Caco-2 (cell line): ENCODE data around the gene TFB1M. TPM values are rescaled to one million over a fixed set of nuclear protein-coding genes. Genes with fewer than 3 reads are reported as not detected.

Source experiments
- BruUV-seq: library from RNA; stranded (reverse); fragments of 400-500 nt; replicated peaks from 2 replicates; lab custom pipeline; 2021; lab: Mats Ljungman, UMichigan
- CTCF ChIA-PET: fragments of 300-600 bp; sonication (Branson Sonifier 250); formaldehyde crosslinking; loops from one replicate; lab custom pipeline; 2022; ENCODE audit warnings: antibody characterized with exemption; lab: Charles Lee
- POLR2A ChIA-PET: fragments of 300-600 bp; sonication (Branson Sonifier 250); formaldehyde crosslinking; loops from one replicate; lab custom pipeline; 2022; ENCODE audit warnings: antibody characterized with exemption; lab: Charles Lee
- DNase-seq, 2 experiments: peaks; one replicate each; pipeline versions ENCODE4 v3.0.0 to v3.0.0-alpha.2; 2020 to 2022
- H3K27me3 ChIP-seq: replicated peaks from 2 replicates; pipeline ENCODE4 v1.6.0; 2011; ENCODE audit warnings: low read length; ENCODE audit not compliant: control insufficient read depth, insufficient read depth
- H3K36me3 ChIP-seq: 2 replicates; pipeline ENCODE4 v1.5.1; 2011; ENCODE audit warnings: low read length; ENCODE audit not compliant: control insufficient read depth, insufficient read depth
- H3K4me1 ChIP-seq: fragments of 250-450 bp; sonication (Bioruptor Pico); 2 replicates; pipeline ENCODE4 v1.5.1; 2020; ENCODE audit warnings: mild to moderate bottlenecking
- H3K4me3 ChIP-seq: 2 replicates; pipeline ENCODE4 v1.5.1; 2011; ENCODE audit warnings: low read depth, mild to moderate bottlenecking, control low read depth, low read length
- H3K9me3 ChIP-seq: fragments of 250-450 bp; sonication (Bioruptor Pico); 2 replicates; pipeline ENCODE4 v1.5.1; 2020; ENCODE audit warnings: mild to moderate bottlenecking, moderate library complexity
- H3K27ac Mint-ChIP-seq: one replicate; pipeline ENCODE4 v1.8.0; 2022; ENCODE audit warnings: mixed read lengths; ENCODE audit not compliant: unreplicated experiment
- H3K27me3 Mint-ChIP-seq: one replicate; pipeline ENCODE4 v1.8.0; 2022; ENCODE audit warnings: mixed read lengths; ENCODE audit not compliant: insufficient read depth, unreplicated experiment
- H3K36me3 Mint-ChIP-seq: one replicate; pipeline ENCODE4 v1.8.0; 2022; ENCODE audit warnings: mild to moderate bottlenecking, mixed read lengths; ENCODE audit not compliant: insufficient read depth, unreplicated experiment
- H3K4me1 Mint-ChIP-seq: one replicate; pipeline ENCODE4 v1.8.0; 2022; ENCODE audit warnings: low read depth, mixed read lengths; ENCODE audit not compliant: unreplicated experiment
- H3K4me3 Mint-ChIP-seq: one replicate; pipeline ENCODE4 v1.8.0; 2022; ENCODE audit warnings: mild to moderate bottlenecking, moderate library complexity, mixed read lengths; ENCODE audit not compliant: unreplicated experiment
- H3K9me3 Mint-ChIP-seq: one replicate; pipeline ENCODE4 v1.8.0; 2022; ENCODE audit warnings: mixed read lengths; ENCODE audit not compliant: unreplicated experiment
- intact Hi-C: fragments of 100-400 bp; cut with micrococcal nuclease; formaldehyde crosslinking; loops from one replicate; pipeline ENCODE4 v1.10.0; 2022; ENCODE audit not compliant: unreplicated experiment
- total RNA-seq: library from RNA; stranded (reverse); gene quantifications from 2 replicates; pipeline ENCODE4 v1.2.3, GENCODE V29; 2022
- TF ChIP-seq, protein P1 (sequence below), 2 experiments: fragments of 200-600 bp in 1 of 2; IDR thresholded peaks; 1 replicate in 1 of 2; 2 replicates in 1 of 2; pipeline versions ENCODE4 v1.5.1 to v1.8.0; 2011 to 2022; ENCODE audit warnings: antibody characterized with exemption in 1 of 2, control low read depth in 1 of 2, inconsistent platforms in 1 of 2, low read depth in 1 of 2, low read length in 1 of 2, mild to moderate bottlenecking in 1 of 2, moderate library complexity in 1 of 2; ENCODE audit not compliant: insufficient read depth in 1 of 2, severe bottlenecking in 1 of 2, unreplicated experiment in 1 of 2

Gene TFB1M
- total RNA-seq, 1 experiment from 2014 or later = 35.7 TPM

DNA sequence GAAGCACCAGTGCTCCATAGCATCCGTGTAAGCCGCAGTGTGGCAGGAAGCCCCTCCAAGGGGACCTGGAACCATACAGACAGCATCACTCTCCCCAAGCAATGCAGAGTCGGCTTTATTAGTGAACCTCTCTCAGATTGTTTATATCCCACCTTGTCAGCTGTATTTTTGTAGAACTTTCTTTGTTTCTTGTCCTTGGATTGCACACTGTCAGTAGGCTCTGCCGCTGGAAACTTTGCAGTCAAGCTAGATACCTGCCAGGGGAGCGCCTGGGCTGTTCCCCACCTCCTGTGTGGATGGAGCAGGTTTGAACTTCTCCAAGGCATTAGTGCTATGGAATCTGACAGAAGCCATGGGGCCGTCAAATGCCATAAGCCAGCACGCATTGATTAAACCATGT is 69.1 kb downstream of the TFB1M start:
- no peak overlapping the region for H3K4me3 Mint-ChIP-seq
- TF ChIP-seq, protein P1, sequence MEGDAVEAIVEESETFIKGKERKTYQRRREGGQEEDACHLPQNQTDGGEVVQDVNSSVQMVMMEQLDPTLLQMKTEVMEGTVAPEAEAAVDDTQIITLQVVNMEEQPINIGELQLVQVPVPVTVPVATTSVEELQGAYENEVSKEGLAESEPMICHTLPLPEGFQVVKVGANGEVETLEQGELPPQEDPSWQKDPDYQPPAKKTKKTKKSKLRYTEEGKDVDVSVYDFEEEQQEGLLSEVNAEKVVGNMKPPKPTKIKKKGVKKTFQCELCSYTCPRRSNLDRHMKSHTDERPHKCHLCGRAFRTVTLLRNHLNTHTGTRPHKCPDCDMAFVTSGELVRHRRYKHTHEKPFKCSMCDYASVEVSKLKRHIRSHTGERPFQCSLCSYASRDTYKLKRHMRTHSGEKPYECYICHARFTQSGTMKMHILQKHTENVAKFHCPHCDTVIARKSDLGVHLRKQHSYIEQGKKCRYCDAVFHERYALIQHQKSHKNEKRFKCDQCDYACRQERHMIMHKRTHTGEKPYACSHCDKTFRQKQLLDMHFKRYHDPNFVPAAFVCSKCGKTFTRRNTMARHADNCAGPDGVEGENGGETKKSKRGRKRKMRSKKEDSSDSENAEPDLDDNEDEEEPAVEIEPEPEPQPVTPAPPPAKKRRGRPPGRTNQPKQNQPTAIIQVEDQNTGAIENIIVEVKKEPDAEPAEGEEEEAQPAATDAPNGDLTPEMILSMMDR (IDR thresholded peaks at IDR 0.05; ENCODE audit: insufficient read depth in 1 of 2, low read depth in 1 of 2, low read length in 1 of 2, severe bottlenecking in 1 of 2, unreplicated experiment in 1 of 2) = no peak
- Histone ChIP-seq H3K4me3 (no peak overlapping the region), H3K27me3 (no peaks in the 10 kb centered on the region), H3K9me3 (no peaks in the 10 kb centered on the region), H3K36me3 (peaks cover 2% of the 10 kb centered on the region; the same call in 1 of the 2 replicates), H3K4me1 (peaks cover 21% of the 10 kb centered on the region)
- no peaks in the 10 kb centered on the region for H3K27me3 Mint-ChIP-seq
- no peak for DNase-seq
- H3K36me3 Mint-ChIP-seq = peaks cover 31% of the 10 kb centered on the region
- CTCF ChIA-PET = interaction anchor here (1.0 kb wide), 1 partner anchor 68 kb away, joined by 3 read pairs; no protein-coding TSS in a partner anchor
- intact Hi-C loops = loop anchor here (10.0 kb wide), 1 partner anchor 380 kb away; no protein-coding TSS in a partner anchor
- H3K4me1 Mint-ChIP-seq = peaks cover 11% of the 10 kb centered on the region
- no peak overlapping the region for H3K27ac Mint-ChIP-seq
- no TSS peak for BruUV-seq
- POLR2A ChIA-PET = no interaction called here
- H3K9me3 Mint-ChIP-seq = peaks cover 5% of the 10 kb centered on the region

DNA sequence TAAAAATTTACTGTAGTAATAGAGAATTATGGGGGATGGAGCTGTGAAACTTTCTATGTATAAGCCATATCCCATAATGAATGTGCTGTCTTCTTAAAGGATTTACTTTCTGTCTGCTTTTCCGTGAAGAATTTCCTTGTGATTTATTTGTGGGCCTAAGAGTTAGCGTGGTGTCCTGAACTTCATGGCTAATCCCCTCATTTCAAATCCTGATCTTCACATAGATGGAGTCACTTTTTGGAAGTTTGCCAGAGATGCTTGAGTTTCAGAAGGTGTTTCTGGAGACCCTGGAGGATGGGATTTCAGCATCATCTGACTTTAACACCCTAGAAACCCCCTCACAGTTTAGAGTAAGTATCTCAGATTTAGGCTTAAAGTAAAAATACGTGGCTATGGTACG is 69.8 kb downstream of the TFB1M start:
- intact Hi-C loops = loop anchor here (10.0 kb wide), 1 partner anchor 380 kb away; no protein-coding TSS in a partner anchor
- Histone ChIP-seq H3K4me3 (no peak overlapping the region), H3K4me1 (peaks cover 21% of the 10 kb centered on the region), H3K36me3 (peaks cover 2% of the 10 kb centered on the region; the same call in 1 of the 2 replicates), H3K27me3 (no peaks in the 10 kb centered on the region), H3K9me3 (no peaks in the 10 kb centered on the region)
- Mint-ChIP-seq H3K27me3 (no peaks in the 10 kb centered on the region), H3K4me3 (no peak overlapping the region), H3K4me1 (peaks cover 11% of the 10 kb centered on the region), H3K36me3 (peaks cover 31% of the 10 kb centered on the region), H3K27ac (no peak overlapping the region), H3K9me3 (peaks cover 12% of the 10 kb centered on the region)
- ChIA-PET CTCF (no interaction called here), POLR2A (no interaction called here)
- BruUV-seq = TSS peak; percentile 5
- TF ChIP-seq, protein P1 (IDR thresholded peaks at IDR 0.05; ENCODE audit: insufficient read depth in 1 of 2, low read depth in 1 of 2, low read length in 1 of 2, severe bottlenecking in 1 of 2, unreplicated experiment in 1 of 2) = no peak
- no peak for DNase-seq

DNA sequence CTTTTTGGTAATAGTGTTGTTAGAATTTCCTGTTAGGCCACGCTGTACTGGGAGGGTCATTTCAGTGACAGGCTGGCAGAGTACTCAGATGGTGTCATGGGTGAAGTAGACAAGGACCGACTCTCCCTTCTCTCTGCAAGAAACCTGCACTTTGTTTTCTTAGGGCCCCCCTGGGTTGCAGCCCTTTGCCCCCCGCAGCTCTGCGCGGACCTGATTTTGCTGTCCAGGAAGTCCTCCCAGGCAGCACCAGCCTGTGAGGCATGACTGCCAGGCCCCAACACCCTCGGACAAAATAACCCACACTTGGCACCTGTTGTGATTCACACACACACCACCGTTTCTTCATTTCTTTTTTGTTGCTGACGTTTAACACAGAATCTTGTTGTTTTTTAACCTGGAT is 72.3 kb downstream of the TFB1M start:
- DNase-seq = no peak
- H3K4me3 Mint-ChIP-seq = no peak overlapping the region
- intact Hi-C loops = loop anchor here (10.0 kb wide), 1 partner anchor 377 kb away; no protein-coding TSS in a partner anchor
- H3K27me3 ChIP-seq = no peaks in the 10 kb centered on the region
- peaks cover 2% of the 10 kb centered on the region; the same call in 1 of the 2 replicates for H3K4me1 ChIP-seq
- H3K9me3 Mint-ChIP-seq = peaks cover 31% of the 10 kb centered on the region
- ChIA-PET CTCF (interaction anchor here (0.6 kb wide), 2 partner anchors 39 to 526 kb away, joined by 5 read pairs; no protein-coding TSS in a partner anchor), POLR2A (no interaction called here)
- peaks cover 15% of the 10 kb centered on the region for H3K36me3 Mint-ChIP-seq
- TF ChIP-seq, protein P1 (IDR thresholded peaks at IDR 0.05; ENCODE audit: insufficient read depth in 1 of 2, low read depth in 1 of 2, low read length in 1 of 2, severe bottlenecking in 1 of 2, unreplicated experiment in 1 of 2) = no peak
- H3K36me3 ChIP-seq = no peaks in the 10 kb centered on the region
- BruUV-seq = no TSS peak
- no peaks in the 10 kb centered on the region for H3K4me1 Mint-ChIP-seq
- H3K27me3 Mint-ChIP-seq = no peaks in the 10 kb centered on the region
- no peak overlapping the region for H3K4me3 ChIP-seq
- no peak overlapping the region for H3K27ac Mint-ChIP-seq
- peaks cover 8% of the 10 kb centered on the region; the same call in 1 of the 2 replicates for H3K9me3 ChIP-seq
